Mucosa of stomach (tissue), 1 donor: Measurements from ENCODE around the gene PDE1A.

Experiments
- H3K27me3 ChIP-seq: one replicate; pipeline ENCODE4 v1.7.0; 2013; ENCODE audit warnings: mild to moderate bottlenecking, low read length; ENCODE audit not compliant: control insufficient read depth, insufficient read depth
- H3K36me3 ChIP-seq: one replicate; pipeline ENCODE4 v1.7.0; 2013; ENCODE audit warnings: low read length; ENCODE audit not compliant: control insufficient read depth, insufficient read depth
- H3K4me1 ChIP-seq: one replicate; pipeline ENCODE4 v1.7.0; 2013; ENCODE audit warnings: mild to moderate bottlenecking, low read length; ENCODE audit not compliant: control insufficient read depth, insufficient read depth
- H3K4me3 ChIP-seq: one replicate; pipeline ENCODE4 v1.7.0; 2013; ENCODE audit warnings: low read length
- H3K9ac ChIP-seq: one replicate; pipeline ENCODE4 v1.7.0; 2013; ENCODE audit warnings: mild to moderate bottlenecking, low read length, moderate library complexity
- H3K9me3 ChIP-seq: one replicate; pipeline ENCODE4 v1.7.0; 2013; ENCODE audit warnings: mild to moderate bottlenecking, low read length, moderate library complexity; ENCODE audit not compliant: control insufficient read depth
- donor health status: Pancreatic carcinoma.

Gene PDE1A

DNA sequence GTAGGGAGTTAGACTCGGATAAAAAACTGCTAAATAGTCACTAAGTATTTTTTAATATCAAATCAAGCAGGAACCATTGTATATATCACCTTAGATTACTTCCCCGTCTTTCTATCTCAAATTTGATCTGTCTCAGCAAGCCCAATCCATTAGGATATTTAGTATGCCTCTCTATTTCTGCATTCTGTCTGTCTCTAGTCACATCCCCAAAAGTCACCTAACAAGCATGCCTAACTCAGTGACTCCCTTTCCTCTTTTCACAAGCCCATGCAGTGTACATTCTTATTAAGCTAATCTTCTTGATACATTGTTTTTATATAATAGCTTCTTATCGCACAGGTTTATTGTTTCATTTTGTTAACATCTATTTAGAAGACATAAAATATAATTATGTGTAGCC, 57.8 kb downstream of the PDE1A start:
- no peaks in the 10 kb centered on the region for H3K9me3 ChIP-seq

DNA sequence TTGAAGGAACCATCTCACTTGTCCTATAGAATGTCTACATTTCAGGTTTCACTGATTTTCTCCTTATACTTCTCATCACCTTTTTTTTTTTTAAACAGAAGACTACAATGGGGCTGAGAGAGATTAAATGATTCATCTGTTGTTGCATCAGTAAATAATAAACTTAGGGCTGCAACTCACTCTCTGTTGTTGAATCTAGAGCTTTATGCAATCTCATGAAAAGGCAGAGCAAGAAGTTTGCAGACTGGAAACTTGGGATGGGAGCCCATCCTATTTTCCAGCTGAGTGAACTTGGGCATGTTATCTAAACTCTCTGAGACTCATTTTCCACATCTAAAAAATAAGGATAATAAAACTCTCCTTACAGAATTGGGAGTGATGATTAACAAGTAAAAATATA, 58.4 kb downstream of the PDE1A start:
- Histone ChIP-seq H3K4me3 (no peak overlapping the region), H3K4me1 (peaks cover 8% of the 10 kb centered on the region), H3K9me3 (no peaks in the 10 kb centered on the region), H3K27me3 (no peaks in the 10 kb centered on the region), H3K36me3 (no peaks in the 10 kb centered on the region), H3K9ac (no peak overlapping the region)

More for the DNA sequence above, 57.8 kb downstream of the PDE1A start:
- Histone ChIP-seq H3K4me1 (peaks cover 8% of the 10 kb centered on the region), H3K9ac (no peak overlapping the region), H3K27me3 (no peaks in the 10 kb centered on the region), H3K4me3 (no peak overlapping the region), H3K36me3 (no peaks in the 10 kb centered on the region)

DNA sequence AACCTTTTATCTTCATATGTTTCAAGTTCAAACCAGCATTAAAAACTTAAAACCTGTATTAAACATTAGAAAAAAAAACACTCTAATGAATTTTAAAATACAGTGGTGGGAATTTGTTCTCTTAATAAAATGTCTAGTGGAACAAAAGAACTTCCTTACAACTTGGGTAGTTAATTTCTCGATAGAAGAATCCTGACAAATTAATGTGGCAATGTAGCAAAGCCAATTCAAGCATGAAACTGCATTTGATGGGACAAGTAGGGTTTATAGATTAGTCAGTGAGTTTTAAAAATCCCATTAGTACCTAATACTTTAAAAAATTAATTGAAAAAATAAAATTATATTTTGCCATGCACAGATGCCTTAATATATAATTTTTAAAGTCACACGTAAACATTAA, 59.4 kb downstream of the PDE1A start:
- H3K27me3 ChIP-seq = no peaks in the 10 kb centered on the region
- H3K4me3 ChIP-seq = no peak overlapping the region
- peaks cover 2% of the 10 kb centered on the region for H3K4me1 ChIP-seq
- H3K9ac ChIP-seq = no peak overlapping the region
- H3K36me3 ChIP-seq = no peaks in the 10 kb centered on the region
- no peaks in the 10 kb centered on the region for H3K9me3 ChIP-seq

DNA sequence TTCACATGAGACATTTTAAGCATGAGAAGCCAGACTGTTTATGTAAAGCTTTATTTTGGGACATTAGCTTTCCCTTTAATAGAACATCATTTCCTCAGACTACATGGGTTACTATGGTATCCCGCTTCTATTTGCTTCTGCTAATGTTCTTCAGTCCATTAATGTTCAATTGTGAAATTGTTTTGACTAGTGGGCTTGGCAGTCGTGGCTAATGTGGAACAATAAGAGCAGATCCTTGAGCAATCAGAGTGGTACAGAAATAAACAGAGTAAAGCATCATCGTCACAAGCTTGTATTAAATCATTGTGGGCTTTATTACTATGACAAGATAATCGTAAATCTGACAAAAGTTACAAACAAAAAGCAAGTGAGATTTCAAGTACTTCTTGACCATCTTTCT, 60.2 kb downstream of the PDE1A start:
- no peaks in the 10 kb centered on the region for H3K4me1 ChIP-seq
- no peaks in the 10 kb centered on the region for H3K36me3 ChIP-seq
- no peak overlapping the region for H3K4me3 ChIP-seq
- H3K9me3 ChIP-seq = no peaks in the 10 kb centered on the region
- no peak overlapping the region for H3K9ac ChIP-seq
- H3K27me3 ChIP-seq = no peaks in the 10 kb centered on the region

DNA sequence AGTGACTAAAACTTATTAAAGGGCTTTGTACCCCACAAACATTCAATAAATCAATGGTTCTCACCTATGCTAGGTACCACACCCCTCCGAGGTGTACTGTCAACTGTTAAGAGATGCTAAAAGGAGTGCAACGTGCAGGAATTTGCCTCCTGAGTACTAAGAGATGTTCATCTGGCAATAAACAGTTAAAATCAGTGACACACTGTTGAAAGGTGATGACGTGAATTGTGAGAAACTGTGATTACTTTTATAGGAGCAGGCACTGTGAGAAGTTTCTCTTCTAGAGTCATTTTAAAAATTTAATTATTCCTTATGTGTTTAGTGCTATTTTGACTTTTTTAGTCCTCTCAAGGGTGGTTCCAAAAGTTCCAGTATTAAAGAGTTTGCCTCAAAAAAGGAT, 61.0 kb downstream of the PDE1A start:
- no peak overlapping the region for H3K9ac ChIP-seq
- no peaks in the 10 kb centered on the region for H3K4me1 ChIP-seq
- H3K36me3 ChIP-seq = no peaks in the 10 kb centered on the region
- H3K27me3 ChIP-seq = no peaks in the 10 kb centered on the region
- no peaks in the 10 kb centered on the region for H3K9me3 ChIP-seq
- no peak overlapping the region for H3K4me3 ChIP-seq

DNA sequence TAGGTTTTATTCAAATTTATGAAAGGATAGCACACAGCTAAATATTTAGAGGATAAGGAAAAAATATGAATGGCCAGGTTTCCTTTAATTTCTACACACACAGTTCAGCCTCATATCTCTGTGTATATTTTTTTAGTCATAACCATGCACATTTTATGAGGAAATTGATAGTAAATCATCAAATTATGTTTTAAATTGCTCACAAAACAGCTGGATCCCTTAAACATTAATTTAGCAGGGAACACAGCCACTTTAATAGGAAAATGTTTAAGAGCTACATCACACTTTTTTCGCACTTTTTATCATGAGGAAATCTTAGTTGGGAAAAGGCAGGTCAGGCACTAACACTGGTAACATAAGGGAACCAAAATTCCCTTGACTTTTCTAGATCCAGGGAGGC, 65.4 kb downstream of the PDE1A start:
- H3K9me3 ChIP-seq = no peaks in the 10 kb centered on the region
- no peaks in the 10 kb centered on the region for H3K27me3 ChIP-seq
- no peak overlapping the region for H3K9ac ChIP-seq
- H3K4me3 ChIP-seq = no peak overlapping the region
- no peaks in the 10 kb centered on the region for H3K36me3 ChIP-seq
- no peaks in the 10 kb centered on the region for H3K4me1 ChIP-seq

DNA sequence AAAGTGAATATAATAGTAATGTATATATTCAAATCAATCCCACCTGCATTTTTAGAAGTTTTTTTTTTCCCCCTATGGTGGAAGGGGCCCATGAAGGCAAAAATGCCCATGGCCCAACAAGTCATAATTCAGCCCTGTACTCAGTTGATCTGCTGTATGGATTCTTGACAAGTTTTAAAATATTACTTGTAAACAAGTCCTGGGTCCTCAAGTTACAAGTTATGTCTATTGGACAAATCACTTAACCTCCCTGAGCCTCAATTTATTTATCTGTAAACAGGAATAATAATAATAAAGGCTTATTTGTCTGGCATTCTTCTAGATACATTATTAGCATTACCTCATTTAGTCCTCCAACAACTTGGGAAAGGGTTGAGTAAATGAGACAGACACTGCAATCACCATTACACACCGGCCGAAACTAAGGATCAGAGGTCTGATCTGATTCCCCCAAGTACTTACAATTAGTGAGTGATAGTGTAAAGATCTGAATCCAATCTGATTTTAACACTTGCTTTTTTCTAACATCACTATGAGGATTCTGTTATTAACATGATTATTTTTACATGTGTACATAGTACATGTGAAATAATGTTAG, 66.1 kb downstream of the PDE1A start:
- H3K4me3 ChIP-seq = no peak overlapping the region
- H3K9me3 ChIP-seq = no peaks in the 10 kb centered on the region
- no peaks in the 10 kb centered on the region for H3K27me3 ChIP-seq
- no peaks in the 10 kb centered on the region for H3K4me1 ChIP-seq
- no peak overlapping the region for H3K9ac ChIP-seq
- no peaks in the 10 kb centered on the region for H3K36me3 ChIP-seq

DNA sequence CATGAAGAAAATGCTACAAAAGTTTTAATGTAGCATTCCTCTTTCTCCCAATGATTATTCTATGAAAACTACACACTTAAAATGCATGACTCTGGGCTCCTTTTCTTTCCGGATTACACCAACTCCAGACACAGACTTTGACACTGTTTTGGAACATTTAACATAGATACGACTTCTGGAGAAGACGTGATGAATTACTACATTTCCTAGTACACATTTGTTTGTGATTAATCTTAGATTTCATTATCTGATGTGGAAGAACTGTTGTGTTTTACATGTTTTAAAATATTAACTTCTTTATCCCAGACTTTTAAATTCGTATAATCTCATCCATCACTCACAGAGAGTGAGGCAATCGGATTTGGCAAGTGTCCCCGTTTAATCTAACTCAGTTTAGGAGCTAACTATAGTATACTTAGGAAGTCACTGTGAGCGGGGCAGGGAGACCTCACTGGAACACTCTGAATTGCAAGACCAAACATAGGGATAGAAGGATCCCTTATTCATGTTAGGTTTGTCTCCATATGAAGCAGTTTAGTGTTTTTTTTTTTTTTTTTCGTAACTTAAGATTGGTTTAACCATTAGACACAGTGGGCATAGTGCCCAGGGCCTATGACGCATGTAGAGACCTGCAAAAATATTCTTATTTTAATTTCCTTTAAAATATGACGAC, 66.7 kb downstream of the PDE1A start:
- Histone ChIP-seq H3K27me3 (no peaks in the 10 kb centered on the region), H3K9ac (no peak overlapping the region), H3K9me3 (no peaks in the 10 kb centered on the region), H3K4me1 (no peaks in the 10 kb centered on the region), H3K36me3 (no peaks in the 10 kb centered on the region), H3K4me3 (no peak overlapping the region)

DNA sequence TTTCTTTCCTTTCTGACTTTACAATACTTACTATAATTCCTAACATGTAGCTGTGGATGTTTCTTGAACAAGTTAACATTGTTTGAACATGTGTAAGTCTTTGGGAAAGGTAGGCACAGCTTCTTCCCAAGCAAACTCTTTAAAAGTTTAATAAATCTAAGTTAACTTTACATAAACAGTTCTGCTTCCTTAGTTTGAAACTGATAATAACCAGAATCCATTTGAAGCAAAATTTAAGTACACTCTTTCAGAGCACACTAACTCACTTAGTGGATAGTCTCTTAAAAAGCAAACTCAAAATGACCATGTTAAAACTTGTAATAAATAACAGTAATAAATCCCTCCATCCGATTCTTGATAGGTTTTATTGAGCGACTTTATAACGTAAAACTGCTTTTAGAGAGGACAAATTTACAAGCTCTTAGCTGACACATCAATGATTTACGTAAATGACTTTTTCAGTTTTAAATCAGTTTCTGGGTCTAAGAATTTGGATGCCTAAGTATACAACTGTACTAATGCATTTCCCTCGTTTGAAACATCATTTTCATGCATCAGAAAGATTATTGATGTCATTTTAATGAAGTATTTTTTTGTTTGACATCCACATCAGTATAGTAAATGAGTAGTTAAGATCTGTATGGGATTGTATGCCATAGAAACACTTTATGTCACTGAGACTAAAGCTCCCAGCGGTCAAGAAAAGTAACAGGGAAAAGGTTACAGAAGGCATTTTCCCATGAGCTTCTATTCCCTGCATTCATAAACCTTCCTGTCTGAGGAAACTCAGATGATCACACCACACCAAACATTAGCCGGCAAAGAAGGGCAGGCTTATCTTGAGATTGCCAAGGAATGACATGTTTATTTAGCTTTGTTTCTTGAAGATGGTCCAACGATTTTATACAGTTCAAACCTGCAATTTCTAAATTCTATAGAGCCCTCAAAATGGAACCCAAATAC, 67.5 kb downstream of the PDE1A start:
- H3K36me3 ChIP-seq = no peaks in the 10 kb centered on the region
- H3K9ac ChIP-seq = no peak overlapping the region
- no peak overlapping the region for H3K4me3 ChIP-seq
- H3K4me1 ChIP-seq = no peaks in the 10 kb centered on the region
- no peaks in the 10 kb centered on the region for H3K27me3 ChIP-seq
- no peaks in the 10 kb centered on the region for H3K9me3 ChIP-seq

DNA sequence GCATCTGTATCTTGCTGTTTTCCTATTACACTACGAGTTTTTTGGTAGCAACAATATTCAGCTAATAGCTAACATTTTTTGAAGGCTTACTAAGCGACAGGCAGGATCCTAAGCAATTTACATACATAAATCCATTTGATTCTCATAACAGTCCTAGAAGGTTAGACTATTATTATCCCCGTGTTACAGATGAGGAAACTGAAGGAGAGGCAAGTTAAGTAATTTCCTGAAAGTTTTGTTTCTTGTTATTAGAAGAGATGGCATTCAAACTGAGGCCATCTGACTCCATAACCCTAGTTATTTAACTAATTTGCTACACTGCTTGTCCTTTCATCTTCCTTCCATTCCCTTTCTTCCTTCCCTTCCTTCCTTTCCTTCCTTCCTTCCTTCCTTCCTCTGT, 68.2 kb downstream of the PDE1A start:
- H3K27me3 ChIP-seq = no peaks in the 10 kb centered on the region
- no peaks in the 10 kb centered on the region for H3K36me3 ChIP-seq
- no peak overlapping the region for H3K9ac ChIP-seq
- H3K4me1 ChIP-seq = no peaks in the 10 kb centered on the region
- H3K9me3 ChIP-seq = no peaks in the 10 kb centered on the region
- no peak overlapping the region for H3K4me3 ChIP-seq

DNA sequence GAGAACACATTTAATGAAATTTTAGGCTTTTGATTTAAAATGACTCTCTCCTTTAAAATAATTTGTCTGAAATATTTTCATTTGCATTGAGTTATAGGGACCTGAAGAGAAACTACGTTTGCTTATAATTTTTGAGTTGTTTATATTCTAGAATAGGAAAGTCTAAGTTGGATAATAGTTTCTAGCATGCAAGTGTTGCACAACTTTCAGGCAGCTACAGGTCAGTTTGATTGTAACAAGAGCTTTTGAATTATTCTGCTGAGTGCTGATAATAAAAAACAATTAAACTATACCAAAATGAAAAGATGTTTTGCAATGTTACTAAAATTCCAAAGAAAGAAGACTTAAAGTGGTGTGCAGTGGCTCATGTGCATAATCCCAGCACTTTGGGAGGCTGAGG, 71.0 kb downstream of the PDE1A start:
- no peaks in the 10 kb centered on the region for H3K36me3 ChIP-seq
- no peak overlapping the region for H3K4me3 ChIP-seq
- no peak overlapping the region for H3K9ac ChIP-seq
- H3K4me1 ChIP-seq = no peaks in the 10 kb centered on the region
- H3K9me3 ChIP-seq = no peaks in the 10 kb centered on the region
- no peaks in the 10 kb centered on the region for H3K27me3 ChIP-seq

DNA sequence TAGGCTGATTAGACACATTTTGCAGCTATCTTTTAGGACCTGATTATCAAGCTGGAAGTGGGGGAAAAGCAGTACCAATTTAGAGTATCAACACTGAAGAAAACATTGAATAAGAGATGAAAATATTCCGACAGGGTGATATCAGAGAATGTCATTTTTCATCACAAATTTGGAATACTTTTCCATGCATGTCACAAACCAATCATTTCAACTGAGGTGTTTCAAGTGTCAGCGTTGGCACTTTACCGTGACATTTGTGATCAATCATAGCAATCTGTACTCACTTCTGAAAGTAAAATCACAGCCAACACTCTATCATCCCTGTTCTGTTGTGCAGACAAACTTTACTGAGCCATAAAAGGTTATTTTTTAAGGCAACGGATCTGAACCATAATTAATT, 75.4 kb downstream of the PDE1A start:
- Histone ChIP-seq H3K4me1 (no peaks in the 10 kb centered on the region), H3K9ac (no peak overlapping the region), H3K36me3 (no peaks in the 10 kb centered on the region), H3K27me3 (no peaks in the 10 kb centered on the region), H3K4me3 (no peak overlapping the region), H3K9me3 (no peaks in the 10 kb centered on the region)
